NCI-H2107 (cell line): ENCODE data around the gene METTL14.

ENCODE experiments used
- DNase-seq: peaks from one replicate; lab custom pipeline; 2025; lab: John Stamatoyannopoulos, UW

The METTL14 gene

GRCh38 chr4:118734491-118735205 is 49.5 kb downstream of the METTL14 start:
- no peak for DNase-seq

- DNase-seq: no peak
Observed at GRCh38 chr4:118736900-118737299, 51.7 kb downstream of the METTL14 start.

DNA sequence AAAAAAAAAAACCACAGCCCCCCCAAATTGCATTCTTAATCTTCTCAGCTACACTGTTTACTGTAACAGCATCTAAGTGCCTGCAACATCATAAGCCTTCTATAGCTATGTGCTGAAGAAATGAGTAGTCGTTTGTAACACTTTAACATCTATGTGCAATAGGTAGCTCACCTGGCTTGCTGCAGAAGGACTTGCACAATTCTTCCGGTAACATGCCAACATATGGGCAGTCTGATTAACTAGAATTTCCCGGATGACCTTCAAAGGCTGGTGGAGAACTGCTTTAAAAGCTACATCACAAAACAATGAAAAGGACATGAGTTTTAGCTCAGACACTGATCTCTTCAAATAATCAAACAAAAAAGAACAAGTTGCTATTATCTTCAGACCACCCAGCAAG is 52.9 kb downstream of the METTL14 start:
- no peak for DNase-seq

GRCh38 chr4:118739022-118739713 is 54.0 kb downstream of the METTL14 start:
- DNase-seq: no peak

GRCh38 chr4:118740869-118741268 is 55.7 kb downstream of the METTL14 start:
- DNase-seq: no peak

GRCh38 chr4:118741301-118741855 is 56.2 kb downstream of the METTL14 start:
- no peak for DNase-seq

GRCh38 chr4:118742050-118742449 is 56.9 kb downstream of the METTL14 start:
- no peak for DNase-seq

DNA sequence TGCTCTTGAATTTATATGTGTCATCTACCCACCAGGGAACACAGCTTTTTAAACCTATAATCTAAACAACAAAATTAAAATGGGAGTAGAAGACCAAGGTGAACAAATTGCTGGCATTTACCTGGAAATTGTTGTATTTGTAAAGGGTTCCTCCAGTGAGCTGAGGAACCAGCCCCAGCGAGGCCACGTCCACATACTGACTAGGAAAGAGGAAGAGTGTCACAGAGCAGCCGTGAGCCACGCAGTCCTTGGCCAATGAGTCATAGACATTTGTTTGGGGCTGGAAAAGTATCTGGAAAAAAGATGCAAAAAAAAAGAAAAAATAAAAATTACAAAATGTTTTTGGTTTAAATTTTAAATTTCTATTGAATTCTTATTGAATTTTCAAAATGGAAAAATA is 58.7 kb downstream of the METTL14 start:
- no peak for DNase-seq

DNA sequence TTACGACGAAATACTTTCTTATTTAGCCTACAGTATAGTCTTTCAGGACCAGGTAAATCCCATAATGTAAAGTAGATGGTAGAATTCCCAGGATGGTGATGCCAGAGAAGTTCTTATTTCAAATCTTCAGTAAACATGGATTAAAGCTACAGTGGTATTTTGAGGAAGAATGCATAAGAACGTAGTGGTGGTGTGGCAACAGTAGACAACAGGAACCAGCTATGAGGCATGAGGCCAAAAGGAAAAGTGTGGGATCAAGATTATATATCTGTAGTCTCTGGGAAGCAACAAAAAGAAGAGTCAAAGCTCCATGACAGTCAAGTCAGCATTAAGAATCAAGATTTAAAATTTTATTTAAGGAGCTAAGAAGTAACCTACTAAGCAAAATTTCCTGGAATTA is 60.2 kb downstream of the METTL14 start:
- DNase-seq: no peak

DNA sequence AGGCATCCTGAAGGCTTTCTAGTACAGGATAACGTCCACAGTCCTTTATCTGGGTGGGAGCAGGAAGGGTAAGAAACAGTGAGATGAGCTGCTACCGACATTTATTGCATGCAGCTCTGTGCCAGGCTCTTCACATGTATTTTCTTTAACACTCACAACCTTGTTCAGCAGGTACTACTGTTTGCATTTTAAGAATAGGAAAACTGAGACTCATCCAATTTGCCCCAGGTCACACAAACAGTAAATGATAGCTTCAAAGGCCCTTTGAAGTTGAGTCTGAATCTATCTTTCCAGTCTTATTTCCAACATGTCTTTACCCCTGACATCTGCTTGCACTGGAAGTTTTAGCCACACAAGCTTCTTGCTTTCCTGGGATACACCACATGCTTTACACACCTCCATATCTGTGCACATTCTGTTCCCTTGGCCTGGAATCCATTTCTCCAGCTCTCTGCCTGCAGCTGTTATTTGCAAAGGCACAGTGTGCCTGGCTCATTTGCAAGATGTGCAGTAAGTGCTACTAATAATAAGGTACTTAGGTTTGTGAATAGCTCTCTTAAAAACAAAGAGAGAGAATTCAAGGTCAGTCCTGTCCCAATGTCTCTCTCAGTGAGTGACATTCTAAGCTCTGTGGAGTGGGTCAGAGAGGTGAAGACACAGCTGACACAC is 61.2 kb downstream of the METTL14 start:
- no peak for DNase-seq

DNA sequence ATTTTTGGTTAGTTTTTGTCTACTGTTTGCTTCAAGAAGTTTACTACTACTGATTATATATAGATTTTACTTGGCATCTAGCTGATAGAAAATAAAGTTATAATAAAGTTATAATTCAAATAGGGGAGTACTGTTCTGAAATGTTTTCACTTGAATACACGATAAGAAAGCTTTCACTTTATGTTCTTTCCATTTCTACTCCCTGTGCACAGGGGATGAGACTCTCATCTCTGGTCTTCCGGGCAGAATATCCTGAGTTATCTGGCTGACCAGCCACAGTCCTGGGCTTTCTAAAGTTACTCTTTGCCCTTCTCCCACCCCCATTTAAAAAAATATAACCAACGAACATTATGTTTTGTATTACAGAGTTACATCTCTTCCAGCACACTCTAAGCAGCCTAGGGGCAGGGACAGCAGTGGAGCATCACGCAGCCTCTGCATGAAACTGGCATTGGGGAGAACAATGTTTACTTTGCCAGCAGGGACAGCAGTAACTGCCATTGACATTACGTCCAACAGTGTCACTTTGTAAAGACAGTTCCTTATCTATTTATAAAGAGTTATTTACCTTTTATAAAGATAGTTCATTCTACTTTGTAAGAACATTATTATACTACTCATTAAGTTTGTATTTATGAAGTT is 64.3 kb downstream of the METTL14 start:
- DNase-seq: no peak

- no peak for DNase-seq
Observed at GRCh38 chr4:118751629-118752323, 66.6 kb downstream of the METTL14 start.

DNA sequence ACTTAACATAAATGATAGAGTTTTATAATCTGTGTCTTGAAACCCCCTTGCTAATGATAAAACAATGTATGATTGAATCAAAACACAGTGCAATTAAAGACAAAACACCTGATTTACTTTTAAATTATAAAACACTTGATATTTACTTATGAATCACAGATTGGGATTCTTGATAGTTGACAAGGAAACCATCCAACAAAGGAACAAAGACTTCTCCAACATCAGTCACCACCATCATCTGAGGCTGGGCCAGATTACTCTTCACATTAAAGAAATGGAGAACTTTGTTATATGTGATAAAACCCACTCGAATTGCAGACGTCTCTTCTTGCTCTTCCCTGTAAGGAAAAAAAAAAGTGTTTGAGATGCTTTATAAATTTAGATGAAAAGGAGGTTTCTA is 67.4 kb downstream of the METTL14 start:
- DNase-seq: no peak

- DNase-seq: no peak
Observed at GRCh38 chr4:118753096-118753495, 67.9 kb downstream of the METTL14 start.

DNA sequence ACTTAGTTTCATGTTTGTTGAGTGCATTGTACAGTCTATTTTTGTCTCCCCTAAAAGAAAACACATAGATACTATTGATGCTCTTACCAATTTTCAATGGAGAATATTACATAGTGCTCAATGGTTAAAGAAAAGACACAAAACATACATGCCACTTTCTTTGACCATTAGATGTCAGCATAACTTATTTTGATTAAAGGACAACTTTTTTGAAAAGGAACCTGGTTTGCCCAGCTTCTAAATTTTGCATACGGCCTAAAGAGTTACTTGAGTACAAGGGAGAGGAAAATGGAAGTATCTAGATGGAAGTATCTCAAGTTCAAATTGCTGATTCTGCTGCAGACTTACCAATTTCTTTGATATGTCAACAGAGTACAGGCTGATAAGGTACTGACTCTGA is 68.5 kb downstream of the METTL14 start:
- no peak for DNase-seq

DNA sequence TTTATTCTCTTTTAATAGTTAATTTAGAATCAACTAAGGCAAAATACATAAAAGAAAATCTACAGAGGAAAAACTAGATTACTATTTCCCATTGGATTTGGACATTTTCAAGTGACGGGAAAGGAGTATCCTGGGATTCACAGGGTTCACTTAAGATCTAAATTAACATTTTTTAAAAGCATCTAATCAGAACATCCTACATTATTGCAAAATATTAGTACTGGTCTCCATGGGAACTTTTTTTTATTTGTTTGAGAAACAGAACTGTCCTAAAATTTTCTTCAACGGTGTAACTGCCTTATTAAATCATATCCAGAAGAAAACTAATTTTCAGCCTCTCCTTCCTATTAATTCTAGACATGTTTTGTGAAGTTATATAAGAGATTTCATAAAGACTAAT is 69.7 kb downstream of the METTL14 start:
- DNase-seq: no peak

DNA sequence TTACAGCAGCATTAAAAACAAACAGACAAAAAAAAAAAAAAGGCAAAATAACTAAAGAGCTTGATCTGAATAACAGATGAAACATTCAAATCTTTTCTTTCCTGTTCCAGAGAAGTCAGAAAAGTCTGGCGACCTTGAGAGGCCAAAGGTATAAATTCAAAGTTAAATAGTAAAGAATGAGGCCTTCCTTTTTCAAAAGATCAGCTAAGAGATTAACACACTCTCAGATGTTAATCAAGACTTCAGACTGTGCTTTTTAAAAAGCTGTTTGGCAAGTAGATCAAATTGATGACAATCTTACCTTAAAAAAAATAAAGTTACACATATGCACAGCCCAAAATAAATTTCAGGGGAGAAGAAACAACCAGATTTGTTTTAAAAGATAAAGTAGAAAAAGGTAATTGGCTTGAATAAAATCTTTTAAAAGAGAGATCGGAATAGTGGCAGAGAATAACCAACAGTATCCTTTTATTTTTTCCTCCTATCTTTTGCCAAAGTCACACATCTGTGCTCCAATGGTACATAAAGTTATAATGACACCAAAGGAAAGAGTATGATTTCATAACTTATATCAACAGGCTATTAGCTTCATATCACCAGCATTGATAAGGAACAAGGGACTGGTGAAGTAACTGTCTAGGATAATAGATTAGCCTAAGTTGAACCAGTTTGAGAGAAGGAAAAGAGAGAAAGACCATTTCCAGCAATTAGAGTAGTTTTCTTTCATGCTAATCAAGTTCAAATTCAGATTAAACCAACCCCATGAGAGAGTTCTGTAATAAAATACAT is 70.4 kb downstream of the METTL14 start:
- no peak for DNase-seq

GRCh38 chr4:118756429-118756828 is 71.2 kb downstream of the METTL14 start:
- DNase-seq: no peak

GRCh38 chr4:118756958-118757357 is 71.8 kb downstream of the METTL14 start:
- no peak for DNase-seq

- no peak for DNase-seq
Observed at GRCh38 chr4:118757761-118758251, 72.6 kb downstream of the METTL14 start.

DNA sequence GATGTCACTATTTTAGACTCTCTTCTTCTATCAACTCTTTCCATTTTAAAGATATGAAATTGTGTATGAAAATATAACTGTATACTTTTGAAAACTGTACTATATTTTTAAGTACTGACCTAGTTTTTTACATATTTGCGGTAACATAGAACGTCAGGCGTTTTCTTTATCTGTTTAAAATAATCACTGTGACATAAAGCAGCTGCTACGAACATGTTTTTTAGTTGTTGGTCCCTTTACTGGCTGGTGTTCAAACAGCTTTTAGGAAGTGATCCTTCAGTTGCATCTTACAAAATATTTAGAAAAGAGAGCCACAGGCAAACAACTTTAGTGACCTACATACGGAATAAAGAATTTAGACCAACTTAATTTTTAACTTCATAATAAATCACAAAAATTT is 73.1 kb downstream of the METTL14 start:
- no peak for DNase-seq
